ENCODE results near the gene PCDH15. TPM values are rescaled to one million over a fixed set of nuclear protein-coding genes. Genes with fewer than 3 reads are reported as not detected.

PCDH15 gene
- total RNA-seq, 1 experiment from 2014 or later, result 0.61 TPM

DNA sequence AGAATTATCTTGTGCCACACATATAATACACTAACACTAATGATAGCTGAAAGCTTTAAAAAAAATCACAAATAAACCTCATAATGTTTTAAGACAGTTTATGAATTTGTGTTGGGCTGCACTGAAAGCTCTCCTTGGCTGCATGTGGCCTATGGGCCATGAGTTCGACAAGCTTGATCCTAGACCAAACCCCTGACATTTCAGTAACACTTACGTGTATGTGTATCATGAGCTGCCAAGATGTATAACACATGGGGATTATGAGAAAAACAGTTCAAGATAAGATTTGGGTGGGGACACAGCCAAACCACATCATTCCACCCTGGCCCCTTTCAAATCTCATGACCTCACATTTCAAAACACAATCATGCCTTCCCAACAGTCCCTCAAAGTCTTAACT, 823.8 kb downstream of the PCDH15 start:
- Histone ChIP-seq H3K23ac (ENCODE audit: insufficient read length, low read depth, low read length) (no peak overlapping the region), H3K27ac (ENCODE audit: insufficient read length, low read depth, low read length) (no peak overlapping the region), H2BK12ac (ENCODE audit: insufficient read length, low read depth, low read length) (no peak overlapping the region), H3K23me2 (ENCODE audit: insufficient read length, low read depth, low read length, poor library complexity, severe bottlenecking) (no peaks in the 10 kb centered on the region), H3K79me2 (ENCODE audit: insufficient read depth, low read length) (no peaks in the 10 kb centered on the region), H4K5ac (ENCODE audit: insufficient read length, low read depth, low read length) (no peak overlapping the region), H3K79me1 (ENCODE audit: insufficient read depth, low read depth, low read length, poor library complexity, severe bottlenecking) (no peaks in the 10 kb centered on the region), H3K4me2 (ENCODE audit: insufficient read depth, insufficient read length, low read length) (no peak overlapping the region), H3T11ph (ENCODE audit: low read length) (no peak overlapping the region), H4K91ac (ENCODE audit: insufficient read length, low read depth, low read length) (no peak overlapping the region), H2AFZ (ENCODE audit: low read length) (no peak overlapping the region), H3K4ac (ENCODE audit: low read depth, low read length) (no peak overlapping the region), H3K18ac (ENCODE audit: insufficient read length, low read depth, low read length) (no peak overlapping the region), H3K27me3 (ENCODE audit: insufficient read depth, low read length) (no peaks in the 10 kb centered on the region), H2BK20ac (ENCODE audit: low read depth, low read length, poor library complexity, severe bottlenecking) (no peak overlapping the region), H3K56ac (ENCODE audit: insufficient read length, low read depth, low read length) (no peak overlapping the region), H2BK5ac (ENCODE audit: insufficient read length, low read length) (no peak overlapping the region), H2BK120ac (ENCODE audit: low read depth, low read length, poor library complexity, severe bottlenecking) (no peak overlapping the region), H3K14ac (ENCODE audit: insufficient read depth, low read length) (no peak overlapping the region), H4K8ac (replicated peaks; ENCODE audit: insufficient read length, low read depth, low read length) (no peak overlapping the region), H2BK15ac (ENCODE audit: low read depth, low read length) (no peak overlapping the region), H3K9me3 (ENCODE audit: control insufficient read depth, low read depth, low read length) (no peaks in the 10 kb centered on the region), H3K9ac (ENCODE audit: extremely low read depth, insufficient read length, low read length) (no peak overlapping the region), H3K4me1 (ENCODE audit: insufficient read depth, low read length) (no peaks in the 10 kb centered on the region), H2AK5ac (ENCODE audit: insufficient read length, low read length) (no peak overlapping the region), H4K20me1 (ENCODE audit: control insufficient read depth, insufficient read depth, insufficient read length) (no peaks in the 10 kb centered on the region)
- H3K4me3 Mint-ChIP-seq, result no peak overlapping the region
- peaks cover 2 to 3% of the 10 kb centered on the region in 2 experiments; a peak in 3 of 5 replicates for H3K9me3 Mint-ChIP-seq
- WGBS (ENCODE audit: extremely low coverage, insufficient read length, low lambda C conversion rate), result no CpG with 5 or more reads among the region's 2 CpGs
- no peak overlapping the region; a peak in 1 of 7 replicates for H3K27ac Mint-ChIP-seq
- DNase-seq, result no peak
- H3K27me3 Mint-ChIP-seq (ENCODE audit: low read depth), result no peaks in the 10 kb centered on the region
- H3K36me3 Mint-ChIP-seq (ENCODE audit: insufficient read depth in 1 of 3, low read depth in 3 of 3), result peaks cover 2 to 4% (median 3%) of the 10 kb centered on the region in 3 experiments; a peak in 5 of 7 replicates
- TF ChIP-seq, protein P1, sequence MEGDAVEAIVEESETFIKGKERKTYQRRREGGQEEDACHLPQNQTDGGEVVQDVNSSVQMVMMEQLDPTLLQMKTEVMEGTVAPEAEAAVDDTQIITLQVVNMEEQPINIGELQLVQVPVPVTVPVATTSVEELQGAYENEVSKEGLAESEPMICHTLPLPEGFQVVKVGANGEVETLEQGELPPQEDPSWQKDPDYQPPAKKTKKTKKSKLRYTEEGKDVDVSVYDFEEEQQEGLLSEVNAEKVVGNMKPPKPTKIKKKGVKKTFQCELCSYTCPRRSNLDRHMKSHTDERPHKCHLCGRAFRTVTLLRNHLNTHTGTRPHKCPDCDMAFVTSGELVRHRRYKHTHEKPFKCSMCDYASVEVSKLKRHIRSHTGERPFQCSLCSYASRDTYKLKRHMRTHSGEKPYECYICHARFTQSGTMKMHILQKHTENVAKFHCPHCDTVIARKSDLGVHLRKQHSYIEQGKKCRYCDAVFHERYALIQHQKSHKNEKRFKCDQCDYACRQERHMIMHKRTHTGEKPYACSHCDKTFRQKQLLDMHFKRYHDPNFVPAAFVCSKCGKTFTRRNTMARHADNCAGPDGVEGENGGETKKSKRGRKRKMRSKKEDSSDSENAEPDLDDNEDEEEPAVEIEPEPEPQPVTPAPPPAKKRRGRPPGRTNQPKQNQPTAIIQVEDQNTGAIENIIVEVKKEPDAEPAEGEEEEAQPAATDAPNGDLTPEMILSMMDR (conservative IDR thresholded peaks at IDR 0.05), result no peak
- peaks cover 4 to 12% of the 10 kb centered on the region in 2 experiments; a peak in 3 of 4 replicates for H3K4me1 Mint-ChIP-seq

All from H9 (cell line).